Temporal lobe (tissue), 1 donor: Measurements from ENCODE around the gene LBX1. TPM values are rescaled to one million over a fixed set of nuclear protein-coding genes. Genes with fewer than 3 reads are reported as not detected.

Experiments
- total RNA-seq: library from RNA; depleted of rRNA; stranded (reverse); fragments of >200 nt; gene quantifications from one replicate; pipeline ENCODE4 v1.2.3, GENCODE V29; 2014

The LBX1 gene
- total RNA-seq, 1 donor from 2014 or later = not detected

Other genes starting within 250 kb of the LBX1 start
- 29.3 TPM for gene MRPL43, start 242.0 kb downstream of the LBX1 start, total RNA-seq
- 6.9 TPM for gene TWNK, start 241.9 kb downstream of the LBX1 start, total RNA-seq
- gene LZTS2, start 229.7 kb downstream of the LBX1 start, total RNA-seq = 10.6 TPM
- gene PDZD7, start 198.3 kb downstream of the LBX1 start, total RNA-seq = 3.2 TPM
- gene SFXN3, start 198.2 kb downstream of the LBX1 start, total RNA-seq = 45.2 TPM
- 0.25 TPM for gene KAZALD1, start 167.5 kb downstream of the LBX1 start, total RNA-seq
- not detected for gene TLX1, start 98.2 kb downstream of the LBX1 start, total RNA-seq
- 34.7 TPM for gene BTRC, start 124.7 kb upstream of the LBX1 start, total RNA-seq